Astrocyte (in vitro differentiated cells and primary cell): Measurements from ENCODE around the gene CCDC158. TPM values are rescaled to one million over a fixed set of nuclear protein-coding genes. Genes with fewer than 3 reads are reported as not detected.

Experiments
- DNase-seq: peaks from one replicate; pipeline ENCODE4 v3.0.0-alpha.2; 2010; ENCODE audit warnings: low read depth
- FAIRE-seq: peaks from 2 replicates; lab custom pipeline; 2011; peaks lifted over from hg19 to GRCh38; lab: Jason Lieb, UNC
- H2AFZ ChIP-seq: 2 replicates; pipeline ENCODE4 v1.6.0; 2012; ENCODE audit warnings: low read depth, low read length, inconsistent platforms
- H3K27ac ChIP-seq: 2 replicates; pipeline ENCODE4 v1.5.1; 2011; ENCODE audit warnings: low read depth, low read length, inconsistent platforms
- H3K27me3 ChIP-seq: 2 replicates; pipeline ENCODE4 v1.6.0; 2011; ENCODE audit warnings: low read length, inconsistent platforms; ENCODE audit not compliant: insufficient read depth
- H3K36me3 ChIP-seq: 2 replicates; pipeline ENCODE4 v1.5.1; 2011; ENCODE audit warnings: low read length, inconsistent platforms; ENCODE audit not compliant: insufficient read depth
- H3K4me1 ChIP-seq: 2 replicates; pipeline ENCODE4 v1.5.1; 2011; ENCODE audit warnings: low read length, inconsistent platforms; ENCODE audit not compliant: insufficient read depth
- H3K4me2 ChIP-seq: 2 replicates; pipeline ENCODE4 v1.6.0; 2012; ENCODE audit warnings: low read length, inconsistent platforms
- H3K4me3 ChIP-seq: 2 replicates; pipeline ENCODE4 v1.5.1; 2011; ENCODE audit warnings: low read depth, mild to moderate bottlenecking, low read length, inconsistent platforms; ENCODE audit not compliant: insufficient read depth
- H3K79me2 ChIP-seq: 2 replicates; pipeline ENCODE4 v1.6.0; 2012; ENCODE audit warnings: mild to moderate bottlenecking, low read length, inconsistent platforms; ENCODE audit not compliant: insufficient read depth
- H3K9ac ChIP-seq: 2 replicates; pipeline ENCODE4 v1.6.0; 2012; ENCODE audit warnings: mild to moderate bottlenecking, low read length, inconsistent platforms
- H3K9me3 ChIP-seq: 2 replicates; pipeline ENCODE4 v1.5.1; 2012; ENCODE audit warnings: low read depth, mild to moderate bottlenecking, low read length, inconsistent platforms; ENCODE audit not compliant: insufficient read depth
- H4K20me1 ChIP-seq: 2 replicates; pipeline ENCODE4 v1.6.0; 2012; ENCODE audit warnings: low read length, inconsistent platforms; ENCODE audit not compliant: insufficient read depth
- H3K27ac Mint-ChIP-seq: one replicate; pipeline ENCODE4 v1.8.0; 2021; ENCODE audit warnings: mild to moderate bottlenecking, mixed read lengths; ENCODE audit not compliant: unreplicated experiment
- H3K27me3 Mint-ChIP-seq: one replicate; pipeline ENCODE4 v1.8.0; 2021; ENCODE audit warnings: low read depth, mixed read lengths; ENCODE audit not compliant: unreplicated experiment
- H3K36me3 Mint-ChIP-seq: one replicate; pipeline ENCODE4 v1.8.0; 2021; ENCODE audit warnings: low read depth, mixed read lengths; ENCODE audit not compliant: unreplicated experiment
- H3K4me1 Mint-ChIP-seq: one replicate; pipeline ENCODE4 v1.8.0; 2021; ENCODE audit warnings: low read depth, mixed read lengths; ENCODE audit not compliant: unreplicated experiment
- H3K4me3 Mint-ChIP-seq: one replicate; pipeline ENCODE4 v1.8.0; 2021; ENCODE audit warnings: mild to moderate bottlenecking, moderate library complexity, mixed read lengths; ENCODE audit not compliant: unreplicated experiment
- H3K9me3 Mint-ChIP-seq: one replicate; pipeline ENCODE4 v1.8.0; 2021; ENCODE audit warnings: mild to moderate bottlenecking, mixed read lengths; ENCODE audit not compliant: unreplicated experiment
- CTCF ChIP-seq: IDR thresholded peaks from 2 replicates; pipeline ENCODE4 v1.5.1; 2011; ENCODE audit warnings: low read depth, mild to moderate bottlenecking, inconsistent platforms, low read length, moderate library complexity; ENCODE audit not compliant: insufficient read depth
- EZH2 ChIP-seq: IDR thresholded peaks from 2 replicates; pipeline ENCODE4 v1.6.1; 2012; ENCODE audit warnings: mild to moderate bottlenecking, low read length, inconsistent platforms; ENCODE audit not compliant: insufficient read depth
- total RNA-seq: library from RNA; stranded (reverse); gene quantifications from 2 replicates; pipeline ENCODE4 v1.2.1, GENCODE V29; 2021

Gene CCDC158
- total RNA-seq, 1 donor from 2014 or later = not detected

- no peaks in the 10 kb centered on the region for H3K27me3 ChIP-seq
- no peaks in the 10 kb centered on the region for H3K36me3 ChIP-seq
- Mint-ChIP-seq H3K27me3 (no peaks in the 10 kb centered on the region), H3K4me3 (no peak overlapping the region), H3K27ac (peak overlapping the region; percentile 55), H3K9me3 (no peaks in the 10 kb centered on the region), H3K4me1 (peaks cover 39% of the 10 kb centered on the region), H3K36me3 (peaks cover 2% of the 10 kb centered on the region)
- peaks cover 23% of the 10 kb centered on the region for H3K79me2 ChIP-seq
- H3K4me2 ChIP-seq = no peak overlapping the region
- H3K9me3 ChIP-seq = no peaks in the 10 kb centered on the region
- H2AFZ ChIP-seq = no peak overlapping the region
- DNase-seq (no peak), FAIRE-seq (no peak)
- H3K9ac ChIP-seq = no peak overlapping the region
- H3K4me1 ChIP-seq = peaks cover 34% of the 10 kb centered on the region
- H4K20me1 ChIP-seq = no peaks in the 10 kb centered on the region
- H3K4me3 ChIP-seq = no peak overlapping the region
- TF ChIP-seq CTCF (no peak), EZH2 (no peak)
- H3K27ac ChIP-seq = no peak overlapping the region
Observed at GRCh38 chr4:76448211-76448610, 27.3 kb upstream of the CCDC158 start.

GRCh38 chr4:76447393-76447851 is 26.5 kb upstream of the CCDC158 start:
- peaks cover 2% of the 10 kb centered on the region for H3K36me3 Mint-ChIP-seq
- peaks cover 39% of the 10 kb centered on the region for H3K4me1 Mint-ChIP-seq
- H4K20me1 ChIP-seq = no peaks in the 10 kb centered on the region
- TF ChIP-seq EZH2 (no peak), CTCF (no peak)
- FAIRE-seq = no peak
- H3K4me3 Mint-ChIP-seq = no peak overlapping the region
- H3K27ac Mint-ChIP-seq = peak overlapping the region; percentile 94
- peak overlapping the region; percentile 38 for H3K4me2 ChIP-seq
- H3K4me1 ChIP-seq = peaks cover 34% of the 10 kb centered on the region
- H3K27ac ChIP-seq = peak overlapping the region; percentile 64
- H3K27me3 Mint-ChIP-seq = no peaks in the 10 kb centered on the region
- H3K9me3 ChIP-seq = no peaks in the 10 kb centered on the region
- H3K4me3 ChIP-seq = no peak overlapping the region
- peak; percentile 85 for DNase-seq
- H3K9ac ChIP-seq = no peak overlapping the region
- H3K79me2 ChIP-seq = peaks cover 23% of the 10 kb centered on the region
- no peaks in the 10 kb centered on the region for H3K36me3 ChIP-seq
- no peaks in the 10 kb centered on the region for H3K27me3 ChIP-seq
- no peaks in the 10 kb centered on the region for H3K9me3 Mint-ChIP-seq
- H2AFZ ChIP-seq = no peak overlapping the region

GRCh38 chr4:76445911-76446310 is 25.0 kb upstream of the CCDC158 start:
- no peaks in the 10 kb centered on the region for H3K36me3 ChIP-seq
- no peak overlapping the region for H3K4me2 ChIP-seq
- peaks cover 21% of the 10 kb centered on the region for H3K79me2 ChIP-seq
- peaks cover 34% of the 10 kb centered on the region for H3K4me1 ChIP-seq
- no peak overlapping the region for H2AFZ ChIP-seq
- no peaks in the 10 kb centered on the region for H3K27me3 ChIP-seq
- no peaks in the 10 kb centered on the region for H3K9me3 Mint-ChIP-seq
- H3K27ac ChIP-seq = no peak overlapping the region
- peaks cover 4% of the 10 kb centered on the region for H3K36me3 Mint-ChIP-seq
- no peak for DNase-seq
- no peaks in the 10 kb centered on the region for H3K9me3 ChIP-seq
- TF ChIP-seq CTCF = no peak
- TF ChIP-seq EZH2 = no peak
- H4K20me1 ChIP-seq = no peaks in the 10 kb centered on the region
- H3K9ac ChIP-seq = no peak overlapping the region
- no peak overlapping the region for H3K4me3 Mint-ChIP-seq
- no peak overlapping the region for H3K4me3 ChIP-seq
- FAIRE-seq = no peak
- no peak overlapping the region for H3K27ac Mint-ChIP-seq
- H3K4me1 Mint-ChIP-seq = peaks cover 39% of the 10 kb centered on the region
- no peaks in the 10 kb centered on the region for H3K27me3 Mint-ChIP-seq
